Keratinocyte (primary cell): ENCODE results near the gene CDC42SE1. TPM values are rescaled to one million over a fixed set of nuclear protein-coding genes. Genes with fewer than 3 reads are reported as not detected.

Source experiments
- DNase-seq: peaks from one replicate; pipeline ENCODE4 v3.0.0-alpha.2; 2011; ENCODE audit warnings: low read depth, missing footprints, low spot score
- FAIRE-seq: peaks from 2 replicates; lab custom pipeline; 2011; peaks lifted over from hg19 to GRCh38; lab: Jason Lieb, UNC
- H2AFZ ChIP-seq: 2 replicates; pipeline ENCODE4 v1.6.0; 2012; ENCODE audit warnings: low read length, control low read depth, inconsistent platforms; ENCODE audit not compliant: control insufficient read depth
- H3K27ac ChIP-seq: 2 replicates; pipeline ENCODE4 v1.5.1; 2011; ENCODE audit warnings: low read length; ENCODE audit not compliant: control insufficient read depth, insufficient read depth
- H3K27me3 ChIP-seq: 3 replicates; pipeline ENCODE4 v1.6.0; 2011; ENCODE audit warnings: low read length; ENCODE audit not compliant: control insufficient read depth, insufficient read depth; ENCODE audit errors: extremely low read depth
- H3K36me3 ChIP-seq, 2 experiments: 2 replicates in 1 of 2; 3 replicates in 1 of 2; pipeline ENCODE4 v1.5.1; 2011; ENCODE audit warnings: low read length in 2 of 2, mild to moderate bottlenecking in 1 of 2; ENCODE audit not compliant: control insufficient read depth in 2 of 2, insufficient read depth in 2 of 2; ENCODE audit errors: extremely low read depth in 1 of 2
- H3K4me1 ChIP-seq: 3 replicates; pipeline ENCODE4 v1.5.1; 2011; ENCODE audit warnings: low read length; ENCODE audit not compliant: control insufficient read depth, insufficient read depth; ENCODE audit errors: extremely low read depth
- H3K4me2 ChIP-seq: 3 replicates; pipeline ENCODE4 v1.6.0; 2011; ENCODE audit warnings: low read depth, low read length; ENCODE audit not compliant: control insufficient read depth, insufficient read depth; ENCODE audit errors: extremely low read depth
- H3K4me3 ChIP-seq, 3 experiments: fragments of 200-600 bp in 1 of 3; sonication (generic) in 1 of 3; 2 replicates in 2 of 3; 3 replicates in 1 of 3; pipeline ENCODE4 v1.5.1; 2011 to 2016; ENCODE audit warnings: low read length in 3 of 3, mild to moderate bottlenecking in 3 of 3, control low read depth in 2 of 3, inconsistent platforms in 1 of 3, low read depth in 1 of 3, mixed read lengths in 1 of 3, mixed run types in 1 of 3, moderate library complexity in 1 of 3; ENCODE audit not compliant: control insufficient read depth in 2 of 3, insufficient read depth in 2 of 3; ENCODE audit errors: extremely low read depth in 1 of 3
- H3K79me2 ChIP-seq: 2 replicates; pipeline ENCODE4 v1.6.0; 2012; ENCODE audit warnings: low read length; ENCODE audit not compliant: control insufficient read depth, insufficient read depth
- H3K9ac ChIP-seq: 3 replicates; pipeline ENCODE4 v1.6.0; 2011; ENCODE audit warnings: low read length; ENCODE audit not compliant: control insufficient read depth, insufficient read depth; ENCODE audit errors: extremely low read depth
- H3K9me1 ChIP-seq: 3 replicates; pipeline ENCODE4 v1.6.0; 2011; ENCODE audit warnings: low read length; ENCODE audit not compliant: control insufficient read depth, insufficient read depth; ENCODE audit errors: extremely low read depth
- H3K9me3 ChIP-seq: 2 replicates; pipeline ENCODE4 v1.5.1; 2012; ENCODE audit warnings: low read depth, low read length; ENCODE audit not compliant: control insufficient read depth
- H4K20me1 ChIP-seq: 3 replicates; pipeline ENCODE4 v1.6.0; 2011; ENCODE audit warnings: low read length; ENCODE audit not compliant: control insufficient read depth, insufficient read depth; ENCODE audit errors: extremely low read depth
- EZH2 ChIP-seq: IDR thresholded peaks from one replicate; pipeline ENCODE4 v1.6.1; 2012; ENCODE audit warnings: inconsistent platforms, mild to moderate bottlenecking, low read length, moderate library complexity
- dilution Hi-C: fragments of 300-500 bp; cut with MboI; formaldehyde crosslinking; loops from one replicate; pipeline ENCODE4 v1.7.0; 2020; ENCODE audit warnings: low sequenced_read_pairs; ENCODE audit not compliant: extremely low pct_ligation_motif_present
- polyA plus RNA-seq, 5 experiments: library from polyadenylated mRNA; depleted of rRNA in 3 of 5; stranded (reverse) in 3 of 5; stranded (forward) in 1 of 5; unstranded in 1 of 5; fragments of >200 nt; gene quantifications; 1 replicate in 1 of 5; 2 replicates in 3 of 5; 3 replicates in 1 of 5; pipeline versions ENCODE4 v1.2.1 to v1.2.3, GENCODE V29; 2011 to 2012; ENCODE audit warnings: missing spikeins in 2 of 5, low read depth in 1 of 5, low replicate concordance in 1 of 5
- TF ChIP-seq, protein P1 (sequence below), 3 experiments: IDR thresholded peaks in 1 of 3; conservative IDR thresholded peaks in 1 of 3; optimal IDR thresholded peaks in 1 of 3; 2 replicates in 2 of 3; 3 replicates in 1 of 3; pipeline versions ENCODE3 to v1.5.1; 2011; ENCODE audit warnings: low read length in 3 of 3, mild to moderate bottlenecking in 3 of 3, moderate library complexity in 2 of 3, control low read depth in 1 of 3, inconsistent platforms in 1 of 3; ENCODE audit not compliant: insufficient read depth in 2 of 3; ENCODE audit errors: extremely low read depth in 1 of 3

The CDC42SE1 gene
- polyA plus RNA-seq, 1 donor (not counting 4 experiments of a cell fraction or from before 2014, with no cell fraction given) = 138 TPM

DNA sequence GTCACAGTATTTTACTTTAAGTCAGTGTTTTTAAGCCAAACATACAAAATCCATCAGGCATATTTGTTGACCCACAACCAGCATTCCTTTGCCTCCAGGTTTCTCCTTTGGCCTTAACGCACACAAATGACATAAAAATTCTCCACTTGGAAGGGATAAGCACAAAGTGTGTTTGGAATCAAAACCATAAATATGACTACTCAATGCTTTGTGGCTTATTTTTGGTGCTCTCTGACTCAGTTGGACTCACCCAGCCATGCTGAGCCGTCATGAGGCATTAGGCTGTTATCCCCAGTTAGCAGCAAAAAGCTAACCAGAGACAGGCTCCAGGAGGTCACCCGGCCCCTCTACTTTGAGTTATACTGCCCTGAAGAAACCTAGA, 50.2 kb downstream of the CDC42SE1 start:
- Histone ChIP-seq H2AFZ (peak overlapping the region; percentile 92), H3K27me3 (no peaks in the 10 kb centered on the region), H3K9ac (peak overlapping the region; percentile 84), H3K4me1 (peaks cover 41% of the 10 kb centered on the region), H3K79me2 (no peaks in the 10 kb centered on the region), H3K27ac (peak overlapping the region; percentile 65), H3K36me3 (peaks cover 0 to 4% of the 10 kb centered on the region in 2 experiments), H4K20me1 (no peaks in the 10 kb centered on the region), H3K4me3 (peak overlapping the region; percentile 76 to 87 (median 83)), H3K9me1 (peaks cover 2% of the 10 kb centered on the region), H3K9me3 (no peaks in the 10 kb centered on the region), H3K4me2 (peak overlapping the region; percentile 91)
- DNase-seq (no peak), FAIRE-seq (no peak)
- TF ChIP-seq, protein P1, sequence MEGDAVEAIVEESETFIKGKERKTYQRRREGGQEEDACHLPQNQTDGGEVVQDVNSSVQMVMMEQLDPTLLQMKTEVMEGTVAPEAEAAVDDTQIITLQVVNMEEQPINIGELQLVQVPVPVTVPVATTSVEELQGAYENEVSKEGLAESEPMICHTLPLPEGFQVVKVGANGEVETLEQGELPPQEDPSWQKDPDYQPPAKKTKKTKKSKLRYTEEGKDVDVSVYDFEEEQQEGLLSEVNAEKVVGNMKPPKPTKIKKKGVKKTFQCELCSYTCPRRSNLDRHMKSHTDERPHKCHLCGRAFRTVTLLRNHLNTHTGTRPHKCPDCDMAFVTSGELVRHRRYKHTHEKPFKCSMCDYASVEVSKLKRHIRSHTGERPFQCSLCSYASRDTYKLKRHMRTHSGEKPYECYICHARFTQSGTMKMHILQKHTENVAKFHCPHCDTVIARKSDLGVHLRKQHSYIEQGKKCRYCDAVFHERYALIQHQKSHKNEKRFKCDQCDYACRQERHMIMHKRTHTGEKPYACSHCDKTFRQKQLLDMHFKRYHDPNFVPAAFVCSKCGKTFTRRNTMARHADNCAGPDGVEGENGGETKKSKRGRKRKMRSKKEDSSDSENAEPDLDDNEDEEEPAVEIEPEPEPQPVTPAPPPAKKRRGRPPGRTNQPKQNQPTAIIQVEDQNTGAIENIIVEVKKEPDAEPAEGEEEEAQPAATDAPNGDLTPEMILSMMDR (optimal IDR thresholded peaks at IDR 0.05 in 1 of 3, IDR thresholded peaks at IDR 0.05 in 1 of 3, conservative IDR thresholded peaks at IDR 0.05 in 1 of 3; ENCODE audit: extremely low read depth in 1 of 3, insufficient read depth in 2 of 3, low read length in 3 of 3) = no peak
- TF ChIP-seq EZH2 = no peak
- dilution Hi-C loops = no loop called here

DNA sequence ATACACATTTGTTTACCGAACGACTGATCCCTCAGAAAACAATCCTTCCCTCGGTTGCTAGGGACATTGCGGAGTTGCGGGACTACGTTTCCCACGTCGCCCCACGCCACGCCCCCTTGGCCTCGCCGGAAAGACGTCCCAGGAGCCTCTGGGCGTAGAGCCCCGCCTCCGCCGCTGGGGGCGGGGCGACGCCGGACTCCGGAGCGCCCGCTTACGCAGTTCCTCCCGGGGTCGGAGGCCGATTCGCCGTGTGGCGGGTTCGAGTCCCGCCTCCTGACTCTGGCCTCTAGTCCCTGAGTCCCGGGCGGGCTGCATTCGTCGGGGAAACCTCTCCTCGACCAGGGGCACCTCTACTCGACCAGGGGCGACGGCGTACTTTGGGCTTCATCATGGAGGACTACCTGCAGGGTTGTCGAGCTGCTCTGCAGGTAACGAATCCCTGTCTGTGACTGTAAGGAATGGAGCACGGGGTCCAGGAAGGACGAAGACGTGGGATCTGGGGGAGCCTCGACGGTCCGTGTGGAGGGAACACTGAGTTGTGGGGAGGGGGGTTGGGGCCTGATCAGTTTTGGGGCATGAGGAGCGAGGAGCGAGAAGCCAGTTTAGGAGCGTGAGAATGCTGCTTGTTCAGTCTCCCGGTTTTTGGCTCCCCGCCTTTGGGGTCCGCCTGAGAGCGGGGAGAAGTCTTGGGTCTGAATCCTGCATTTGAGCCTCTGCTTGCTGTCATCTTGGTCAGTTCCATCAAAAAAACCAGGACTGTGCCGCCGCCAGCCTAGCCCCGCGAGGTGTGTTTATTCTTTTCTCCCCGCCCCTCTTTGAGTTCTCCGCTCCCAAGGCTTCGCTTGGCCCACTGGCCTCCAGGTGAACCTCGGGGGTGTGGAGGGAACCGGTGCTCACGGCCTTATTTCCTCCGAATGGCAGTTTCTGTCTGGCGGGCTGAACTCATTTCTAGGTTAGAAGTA, 50.9 kb downstream of the CDC42SE1 start, which contains the start of gene PRUNE1:
Gene PRUNE1 (plus strand): TSS at position 206 of the 962 bp plus-strand sequence. CDS start 184 bp downstream, at position 390.
- H3K27me3 ChIP-seq = no peaks in the 10 kb centered on the region
- no peaks in the 10 kb centered on the region for H3K9me3 ChIP-seq
- peak; percentile 76 for DNase-seq
- peak within 1 kb of the TSS; percentile 76 to 87 (median 83) for H3K4me3 ChIP-seq
- peak within 1 kb of the TSS; percentile 91 for H3K4me2 ChIP-seq
- peaks cover 0 to 4% of the 10 kb centered on the region in 2 experiments for H3K36me3 ChIP-seq
- TF ChIP-seq, protein P1 (optimal IDR thresholded peaks at IDR 0.05 in 1 of 3, IDR thresholded peaks at IDR 0.05 in 1 of 3, conservative IDR thresholded peaks at IDR 0.05 in 1 of 3; ENCODE audit: extremely low read depth in 1 of 3, insufficient read depth in 2 of 3, low read length in 3 of 3) = no peak
- TF ChIP-seq EZH2 = no peak
- H4K20me1 ChIP-seq = no peaks in the 10 kb centered on the region
- peak within 1 kb of the TSS; percentile 84 for H3K9ac ChIP-seq
- H3K27ac ChIP-seq = peak within 1 kb of the TSS; percentile 65
- H3K9me1 ChIP-seq = peaks cover 2% of the 10 kb centered on the region
- dilution Hi-C loops = no loop called here
- peaks cover 43% of the 10 kb centered on the region for H3K4me1 ChIP-seq
- peak within 1 kb of the TSS; percentile 92 for H2AFZ ChIP-seq
- FAIRE-seq = peak; percentile 29
- H3K79me2 ChIP-seq = no peaks in the 10 kb centered on the region
